Motor neuron (in vitro differentiated cells): ENCODE measurements around the gene LSM8. TPM values are rescaled to one million over a fixed set of nuclear protein-coding genes. Genes with fewer than 3 reads are reported as not detected.
"Not testable (repeated sequence)": the region's sequence is repeated elsewhere in the genome, so short reads cannot be mapped to it uniquely, and the experiment has no call there.

Experiments used
- ATAC-seq, 8 experiments: fragments of 200-7000 bp; cut with Tn5 transposase; replicated peaks in 6 of 8; 2 replicates each; pipeline ENCODE4 v1.8.0; 2021; ENCODE audit warnings: mild to moderate bottlenecking in 8 of 8, moderate library complexity in 8 of 8
- H3K27ac ChIP-seq, 2 donors: fragments of 250-450 bp; sonication (Bioruptor Pico); 2 replicates each; pipeline ENCODE4 v1.9.0; 2021; ENCODE audit warnings: antibody characterized with exemption in 2 of 2, mild to moderate bottlenecking in 2 of 2, moderate library complexity in 1 of 2
- H3K4me1 ChIP-seq, 2 donors: fragments of 250-450 bp; sonication (Bioruptor Pico); replicated peaks in 1 of 2; 2 replicates each; pipeline ENCODE4 v1.6.1; 2021; ENCODE audit warnings: antibody characterized with exemption in 2 of 2, mild to moderate bottlenecking in 2 of 2, moderate library complexity in 1 of 2
- H3K4me3 ChIP-seq, 5 donors: fragments of 250-450 bp; sonication (Bioruptor Pico); 2 replicates each; pipeline ENCODE4 v1.9.0; 2021; ENCODE audit warnings: antibody characterized with exemption in 5 of 5, mild to moderate bottlenecking in 5 of 5, moderate library complexity in 4 of 5
- WGBS, 10 experiments: fragments of 450-650 bp; shearing (Covaris generic); methylation state at CpG; one replicate each; pipeline ENCODE4 v1.0.0; 2022; 5-methylcytosine and 5-hydroxymethylcytosine counted together
- in situ Hi-C, 9 experiments: fragments of 400-800 bp; cut with MboI; loops; one replicate each; pipeline ENCODE4 v1.15.0; 2021; ENCODE audit warnings: low sequenced_read_pairs in 9 of 9, low pct_unique_long_range_greater_than_20kb in 2 of 9; ENCODE audit not compliant: unreplicated experiment in 9 of 9
- total RNA-seq, 8 experiments: library from RNA; unstranded; fragments of 300-600 nt; gene quantifications; 2 replicates each; pipeline versions ENCODE4 v1.2.3 to v1.2.4, GENCODE V29; 2022

Gene LSM8
- 10 to 100 TPM; 28.3 to 46.1 (median 44.3) TPM for total RNA-seq

DNA sequence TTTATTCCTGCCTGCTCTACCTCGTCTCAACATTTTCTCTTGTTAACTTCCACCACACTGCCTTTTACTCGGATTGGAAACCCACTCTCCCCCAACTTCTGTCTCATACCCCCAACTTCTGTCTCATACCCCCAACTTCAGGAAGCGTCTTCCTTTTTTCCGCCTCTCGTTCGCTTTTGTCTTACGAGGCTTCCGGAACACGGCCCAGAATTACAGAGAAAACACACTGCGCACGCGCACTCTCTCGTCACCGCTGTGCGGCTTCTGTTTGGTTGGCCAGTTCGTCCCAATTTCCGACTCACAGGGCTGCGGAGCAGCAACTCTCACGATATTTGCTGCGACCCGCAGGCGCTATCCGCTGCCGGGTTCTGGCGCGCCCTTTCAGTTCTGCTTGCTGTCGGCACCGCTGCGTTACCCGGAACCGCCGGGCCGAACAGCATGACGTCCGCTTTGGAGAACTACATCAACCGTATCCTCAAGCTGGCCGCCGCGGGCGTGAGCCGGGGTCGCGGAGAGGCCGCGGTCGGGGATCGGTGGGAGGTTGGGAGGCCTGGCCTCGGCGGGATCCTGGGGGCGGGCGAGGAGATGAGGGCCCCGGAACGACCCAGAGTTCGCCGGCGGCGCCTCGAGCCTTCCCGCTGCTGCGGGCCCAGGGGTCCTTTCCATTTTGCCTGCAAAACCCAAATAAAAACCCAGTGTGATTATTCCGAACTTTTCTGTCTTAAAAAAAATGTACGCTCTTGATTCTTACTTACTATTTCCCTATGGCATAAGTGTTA is at the start of gene LSM8:
Gene LSM8, plus strand, starts transcription at position 379 of the 779 bp plus-strand sequence. Its CDS starts 60 bp downstream, at position 439.
- 0 to 2% (median 0%) methylated on average over 1 to 26 of the region's 62 CpGs; no CpG with 5 or more reads in 2 of the 10 experiments for WGBS, 10 experiments
- Histone ChIP-seq H3K4me1 (peaks cover 11 to 21% of the 10 kb centered on the region in 2 donors), H3K27ac (peak within 1 kb of the TSS; percentile 88 to 93), H3K4me3 (peak within 1 kb of the TSS; percentile 90 to 98 (median 95))
- in situ Hi-C loops = no loop called here
- peak; percentile 98 to 99 (median 98) for ATAC-seq

DNA sequence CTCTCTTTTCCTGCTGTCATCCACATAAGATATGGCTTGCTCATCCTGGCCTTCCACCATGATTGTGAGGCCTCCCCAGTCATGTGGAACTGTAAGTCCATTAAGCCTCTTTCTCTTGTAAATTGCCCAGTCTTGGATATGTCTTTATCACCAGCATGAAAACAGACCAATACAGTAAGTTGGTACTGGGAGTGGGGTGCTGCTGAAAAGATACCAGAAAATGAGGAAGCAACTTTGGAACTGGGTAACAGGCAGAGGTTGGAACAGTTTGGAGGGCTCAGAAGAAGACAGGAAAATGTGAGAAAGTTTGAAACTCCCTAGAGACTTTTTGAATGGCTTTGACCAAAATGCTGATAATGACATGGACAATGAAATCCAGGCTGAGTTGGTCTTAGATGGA is 49.5 kb upstream of the LSM8 start:
- H3K4me3 ChIP-seq, H3K4me1 ChIP-seq, H3K27ac ChIP-seq, ATAC-seq: not testable (repeated sequence)
- in situ Hi-C loops = loop anchor here in 1 of 9 experiments (25.0 kb wide), 1 partner anchor 372 kb away; no protein-coding TSS in a partner anchor

DNA sequence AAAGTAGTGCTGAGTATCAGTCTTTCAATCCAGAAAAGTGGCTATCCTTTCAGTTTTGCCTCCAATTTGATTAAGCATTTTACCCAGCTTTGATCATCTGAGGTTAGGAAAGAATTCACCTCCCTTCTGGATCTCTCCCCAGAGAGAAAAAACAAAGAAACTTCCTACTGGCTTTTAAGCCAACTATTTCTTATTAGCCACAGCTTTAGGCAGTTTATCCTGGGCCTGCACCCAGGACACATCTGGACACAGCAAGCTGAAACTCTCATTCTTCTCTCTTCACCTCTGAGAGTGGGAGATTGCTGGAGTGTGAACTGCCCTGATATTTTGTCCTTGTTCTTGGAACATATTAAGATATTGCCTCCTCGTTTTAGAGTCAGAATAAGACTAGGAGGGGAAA is 43.5 kb upstream of the LSM8 start:
- in situ Hi-C loops = loop anchor here in 1 of 9 experiments (25.0 kb wide), 1 partner anchor 378 kb away; no protein-coding TSS in a partner anchor
- no peak overlapping the region for H3K27ac ChIP-seq
- 0 to 64% (median 25%) methylated on average over 1 of the region's 1 CpG; no CpG with 5 or more reads in 4 of the 10 experiments for WGBS, 10 experiments
- ATAC-seq = peak in 1 of 8 experiments; percentile 65
- no peaks in the 10 kb centered on the region for H3K4me1 ChIP-seq
- no peak overlapping the region for H3K4me3 ChIP-seq

DNA sequence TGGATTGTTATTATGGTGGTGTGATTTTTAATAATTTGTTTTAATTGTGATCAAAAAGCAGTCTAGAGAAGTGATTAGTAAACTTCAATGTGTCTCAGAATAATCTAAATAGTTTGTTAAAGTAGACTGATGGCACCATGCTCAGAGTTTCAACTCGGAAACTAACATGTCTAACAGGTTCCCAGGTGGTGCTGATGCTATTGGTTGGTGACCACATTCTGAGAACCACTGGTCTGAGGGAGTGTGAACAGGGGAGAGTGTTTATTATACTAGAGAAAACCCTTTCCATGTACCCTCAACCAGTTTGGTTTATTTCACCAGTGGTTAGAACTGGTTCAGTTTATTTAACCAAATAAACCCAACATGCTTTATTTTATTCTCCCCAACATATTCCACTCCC is 42.0 kb upstream of the LSM8 start:
- 0 to 89% (median 50%) methylated on average over 1 of the region's 1 CpG; no CpG with 5 or more reads in 4 of the 10 experiments for WGBS, 10 experiments

DNA sequence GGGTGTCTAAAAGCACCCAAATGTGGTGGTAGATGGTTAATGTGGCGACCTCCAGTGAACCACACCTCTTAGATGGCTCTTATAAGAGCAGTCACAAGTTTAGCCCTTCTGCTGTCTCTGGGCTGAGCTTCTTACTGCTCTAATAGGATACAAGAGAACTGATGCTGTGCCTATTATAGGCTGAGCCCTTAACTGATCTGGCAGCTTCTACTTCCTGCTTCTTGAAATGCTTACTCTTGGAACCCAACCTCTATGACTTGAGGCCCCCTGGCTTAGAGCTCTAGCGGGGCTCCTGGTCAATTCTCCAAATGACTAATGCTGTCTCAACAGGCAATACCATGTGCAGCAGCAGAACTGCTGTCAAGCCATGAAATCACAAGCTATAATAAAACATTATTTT is 35.0 kb upstream of the LSM8 start:
- ATAC-seq = no peak
- Histone ChIP-seq H3K4me1 (no peaks in the 10 kb centered on the region), H3K27ac (no peak overlapping the region), H3K4me3 (no peak overlapping the region)
- 0 to 100% (median 60%) methylated on average over 1 to 2 of the region's 2 CpGs; no CpG with 5 or more reads in 3 of the 10 experiments for WGBS, 10 experiments
- in situ Hi-C loops = loop anchor here in 1 of 9 experiments (25.0 kb wide), 1 partner anchor 387 kb away; no protein-coding TSS in a partner anchor

More for the DNA sequence above, 42.0 kb upstream of the LSM8 start:
- Histone ChIP-seq H3K4me3 (no peak overlapping the region), H3K27ac (no peak overlapping the region), H3K4me1 (no peaks in the 10 kb centered on the region)
- no peak for ATAC-seq
- in situ Hi-C loops = loop anchor here in 1 of 9 experiments (25.0 kb wide), 1 partner anchor 380 kb away; no protein-coding TSS in a partner anchor

DNA sequence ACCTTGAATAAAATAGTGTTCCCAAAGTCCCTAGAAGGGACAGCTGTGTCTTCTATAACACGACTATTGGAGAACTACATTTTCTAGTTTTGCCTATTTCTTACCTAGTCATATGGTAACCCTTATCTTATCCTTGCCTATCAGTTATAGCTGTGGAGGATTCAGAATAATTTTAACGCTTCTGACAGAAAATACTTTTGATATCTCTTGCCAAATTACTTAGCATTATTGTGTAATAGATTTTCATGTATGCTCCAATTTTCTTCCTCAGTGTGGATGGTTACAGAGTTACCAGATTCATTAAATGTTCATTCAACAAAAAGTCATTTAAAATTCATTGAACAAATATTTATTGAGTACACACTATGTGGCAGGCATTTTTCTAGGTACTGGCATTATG is 34.6 kb upstream of the LSM8 start:
- in situ Hi-C loops = loop anchor here in 1 of 9 experiments (25.0 kb wide), 1 partner anchor 387 kb away; no protein-coding TSS in a partner anchor
- H3K27ac ChIP-seq = no peak overlapping the region
- H3K4me1 ChIP-seq = no peaks in the 10 kb centered on the region
- no peak for ATAC-seq
- WGBS, 10 experiments = 5 to 100% (median 76%) methylated on average over 1 to 2 of the region's 2 CpGs; no CpG with 5 or more reads in 2 of the 10 experiments
- no peak overlapping the region for H3K4me3 ChIP-seq

DNA sequence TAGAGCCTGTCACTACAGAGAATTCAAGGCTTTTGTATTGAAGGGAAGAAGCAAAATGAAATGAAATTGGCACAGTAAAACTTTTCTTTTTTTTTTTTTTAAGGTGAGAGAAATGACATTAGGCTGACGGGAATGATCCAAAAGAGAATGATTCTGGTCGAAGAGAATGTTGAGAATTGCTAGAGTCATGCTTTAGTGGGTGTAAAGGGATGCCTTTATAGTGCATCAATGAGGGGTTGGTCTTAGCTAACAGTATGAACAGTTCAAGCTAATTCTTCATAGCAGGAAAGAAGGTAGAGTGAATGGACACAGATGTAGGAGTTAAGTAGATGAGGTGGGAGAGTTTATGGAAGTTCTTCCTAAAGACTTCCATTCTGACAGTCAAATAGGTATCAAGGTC is 32.3 kb upstream of the LSM8 start:
- Histone ChIP-seq H3K4me1 (no peaks in the 10 kb centered on the region), H3K4me3 (no peak overlapping the region), H3K27ac (no peak overlapping the region)
- no peak for ATAC-seq
- in situ Hi-C loops = no loop called here
- 0 to 100% (median 51%) methylated on average over 1 to 2 of the region's 2 CpGs for WGBS, 10 experiments

DNA sequence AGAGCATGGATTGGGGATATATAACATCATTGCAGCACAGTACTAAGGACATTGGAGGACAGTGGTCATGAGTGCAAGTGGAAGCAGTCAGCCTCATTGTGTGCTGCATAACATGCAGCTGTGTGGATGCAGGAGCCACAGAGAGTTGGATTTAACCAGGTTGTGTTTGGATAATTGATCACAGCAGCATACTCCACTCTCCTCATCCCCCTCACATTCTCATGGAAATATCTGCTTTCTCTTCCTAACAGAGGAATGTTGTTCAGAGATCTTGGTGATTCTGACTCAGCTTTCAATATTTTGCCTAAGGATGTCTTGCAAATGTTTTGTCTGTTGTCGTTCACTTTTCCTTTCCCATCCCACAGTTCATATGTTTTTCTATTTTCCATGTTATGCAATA is 31.8 kb upstream of the LSM8 start:
- 0 to 75% (median 27%) methylated on average over 1 of the region's 1 CpG; no CpG with 5 or more reads in 2 of the 10 experiments for WGBS, 10 experiments
- ATAC-seq = peak in 2 of 8 experiments; percentile 49 to 68
- Histone ChIP-seq H3K27ac (no peak overlapping the region), H3K4me3 (no peak overlapping the region), H3K4me1 (no peaks in the 10 kb centered on the region)
- in situ Hi-C loops = no loop called here

DNA sequence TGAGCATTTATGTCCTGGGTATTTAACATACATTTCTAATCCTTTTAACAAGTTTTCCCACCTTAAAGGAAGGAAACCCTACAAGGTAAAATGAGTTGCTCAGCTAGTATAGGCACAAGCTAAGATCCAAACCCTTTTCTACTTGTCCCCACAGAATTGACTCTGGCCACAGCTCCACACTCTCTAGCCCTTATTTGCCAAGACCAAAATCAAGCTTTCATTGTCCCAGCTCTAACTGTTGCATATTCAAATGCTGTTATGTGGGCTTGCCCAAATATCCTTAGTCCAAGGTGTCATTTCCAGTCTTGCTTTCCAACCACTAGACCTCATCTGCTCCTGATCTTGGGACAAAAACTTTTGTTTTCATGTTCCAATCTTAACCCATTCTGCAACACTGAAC is 31.3 kb upstream of the LSM8 start:
- Histone ChIP-seq H3K4me3 (no peak overlapping the region), H3K4me1 (no peaks in the 10 kb centered on the region), H3K27ac (no peak overlapping the region)
- peak in 2 of 8 experiments; percentile 69 to 71 for ATAC-seq
- in situ Hi-C loops = no loop called here

DNA sequence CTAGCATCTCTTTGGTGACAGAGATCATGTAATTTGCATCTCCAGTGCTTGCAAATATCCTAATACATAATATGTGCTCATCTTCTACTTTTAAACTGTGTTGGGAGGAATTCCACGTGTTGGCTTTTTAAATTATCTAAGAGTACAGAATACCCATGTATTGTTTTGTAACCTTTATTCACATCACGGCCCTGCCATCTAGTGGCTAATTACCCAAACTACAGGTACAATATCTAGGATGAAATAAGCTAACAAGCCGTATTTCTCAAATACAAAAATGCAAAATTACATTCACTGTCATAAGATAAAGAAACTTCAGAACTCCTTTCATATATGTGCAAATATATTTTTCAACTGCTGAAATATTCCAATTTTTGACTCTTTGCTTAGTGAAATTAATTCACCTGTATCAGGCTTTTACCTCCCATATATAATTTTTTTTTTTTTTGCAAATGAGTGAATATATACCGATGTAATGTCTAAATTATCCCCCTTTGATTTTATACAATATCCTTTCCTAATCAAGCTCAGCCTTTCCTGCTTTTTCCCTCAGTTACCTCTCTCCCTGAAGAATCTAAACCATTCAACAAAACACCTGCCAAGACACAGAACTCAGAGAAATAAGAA is 30.3 kb upstream of the LSM8 start:
- in situ Hi-C loops = no loop called here
- Histone ChIP-seq H3K4me1 (no peaks in the 10 kb centered on the region), H3K27ac (no peak overlapping the region), H3K4me3 (no peak overlapping the region)
- ATAC-seq = peak in 3 of 8 experiments; percentile 20 to 44 (median 44)
- 14 to 52% (median 35%) methylated on average over 1 to 4 of the region's 4 CpGs; no CpG with 5 or more reads in 1 of the 10 experiments for WGBS, 10 experiments

DNA sequence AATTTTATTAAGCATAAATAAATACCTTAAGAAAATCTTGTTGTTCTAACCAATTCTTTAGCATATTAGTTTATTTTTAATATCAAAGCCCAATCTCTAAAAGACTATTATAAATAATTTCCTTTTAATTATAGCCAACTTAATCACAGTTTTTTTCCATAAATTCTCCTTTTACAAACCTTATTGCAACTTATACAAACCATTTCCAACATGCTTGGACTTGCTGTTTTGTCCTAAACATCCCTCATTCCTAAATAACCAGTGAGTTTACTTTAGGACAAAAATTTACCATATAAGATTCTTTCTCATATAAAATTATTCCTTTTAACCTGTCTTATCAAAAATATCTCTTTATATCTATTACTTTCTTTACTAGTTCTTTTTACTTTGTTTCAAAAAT is 25.2 kb upstream of the LSM8 start:
- in situ Hi-C loops = no loop called here
- Histone ChIP-seq H3K4me1 (no peaks in the 10 kb centered on the region), H3K27ac (no peak overlapping the region), H3K4me3 (no peak overlapping the region)
- ATAC-seq = no peak

DNA sequence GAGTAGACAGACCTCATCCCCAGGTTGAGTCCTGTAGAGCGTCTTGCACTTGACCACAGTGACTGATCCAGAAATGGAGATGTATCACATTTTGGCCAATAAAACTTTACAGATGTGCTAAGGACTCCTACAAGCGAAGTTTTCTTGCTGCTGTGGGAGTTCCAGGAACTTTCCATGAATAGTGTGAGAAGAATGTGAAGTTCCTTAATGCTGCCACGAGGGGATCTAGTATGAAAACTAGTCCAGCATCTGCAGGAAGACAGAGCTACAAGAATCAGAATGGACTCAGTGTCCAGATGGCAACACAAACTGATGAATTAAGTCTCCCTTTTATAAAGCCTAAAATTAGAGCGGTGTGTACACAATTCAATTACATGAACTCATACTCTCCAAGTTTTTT is 14.8 kb upstream of the LSM8 start:
- peak in 2 of 8 experiments; percentile 81 to 82 for ATAC-seq
- WGBS, 10 experiments = 18 to 92% (median 63%) methylated on average over 1 to 4 of the region's 4 CpGs; no CpG with 5 or more reads in 1 of the 10 experiments
- H3K4me3 ChIP-seq = no peak overlapping the region

DNA sequence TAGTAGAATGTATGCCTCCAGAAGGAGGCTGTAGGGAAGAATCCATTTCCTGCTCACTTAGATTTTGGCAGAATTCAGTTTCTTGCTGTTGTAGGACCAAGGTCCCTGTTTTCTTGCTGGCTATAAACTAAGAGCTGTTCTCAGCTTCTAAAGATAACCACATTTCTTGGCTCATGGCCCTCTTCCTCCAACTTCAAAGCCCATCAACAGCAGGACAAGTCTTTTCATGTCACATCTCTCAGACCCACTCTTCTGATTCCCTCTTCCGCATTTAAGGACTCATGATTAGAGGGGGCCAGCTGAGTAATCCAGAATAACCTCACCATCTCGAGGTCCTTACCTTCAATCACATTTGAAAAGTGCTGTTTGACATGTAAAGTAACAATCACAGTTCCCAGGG is 8.2 kb upstream of the LSM8 start:
- no peak overlapping the region for H3K4me3 ChIP-seq
- no peaks in the 10 kb centered on the region for H3K4me1 ChIP-seq
- in situ Hi-C loops = no loop called here
- WGBS, 10 experiments = 48 to 100% (median 83%) methylated on average over 1 to 2 of the region's 2 CpGs; no CpG with 5 or more reads in 4 of the 10 experiments
- ATAC-seq = no peak
- H3K27ac ChIP-seq = no peak overlapping the region

More for the DNA sequence above, 14.8 kb upstream of the LSM8 start:
- in situ Hi-C loops = no loop called here
- Histone ChIP-seq H3K4me1 (no peaks in the 10 kb centered on the region), H3K27ac (no peak overlapping the region)
